IMR-90 (cell line): ENCODE data around the gene NUBP2. TPM values are rescaled to one million over a fixed set of nuclear protein-coding genes. Genes with fewer than 3 reads are reported as not detected.

Source experiments
- ATAC-seq: fragments of 200-7000 bp; cut with Tn5 transposase; 2 replicates; pipeline ENCODE4 v1.9.1; 2020; ENCODE audit warnings: low read depth, mild to moderate bottlenecking, moderate library complexity
- BruUV-seq: library from RNA; stranded (reverse); fragments of 400-500 nt; replicated peaks from 2 replicates; lab custom pipeline; 2021; lab: Mats Ljungman, UMichigan
- CTCF ChIA-PET: fragments of 300-600 bp; formaldehyde crosslinking; extraction: SDS; loops from one replicate; lab custom pipeline; 2021; ENCODE audit warnings: antibody characterized with exemption; lab: Yijun Ruan, JAX
- POLR2A ChIA-PET: fragments of 300-600 bp; sonication (Branson Sonifier 250); formaldehyde crosslinking; loops from one replicate; lab custom pipeline; 2022; ENCODE audit warnings: antibody characterized with exemption; ENCODE audit not compliant: unreplicated experiment; lab: Charles Lee
- DNase-seq: peaks from one replicate; pipeline ENCODE4 v3.0.0; 2013
- H2AFZ ChIP-seq: replicated peaks from 2 replicates; pipeline ENCODE3; 2013; ENCODE audit warnings: low read length, mild to moderate bottlenecking; ENCODE audit not compliant: poor library complexity
- H2AK5ac ChIP-seq: 2 replicates; pipeline ENCODE4 v1.6.1; 2013; ENCODE audit warnings: low read depth, low read length, inconsistent platforms
- H2AK9ac ChIP-seq: replicated peaks from 2 replicates; pipeline ENCODE3; 2013; ENCODE audit warnings: mild to moderate bottlenecking, low read depth, low read length, moderate library complexity; ENCODE audit not compliant: poor library complexity
- H2BK120ac ChIP-seq: 2 replicates; pipeline ENCODE4 v1.6.1; 2013; ENCODE audit warnings: low read depth, low read length, inconsistent platforms
- H2BK15ac ChIP-seq: 3 replicates; pipeline ENCODE4 v1.6.1; 2013; ENCODE audit warnings: low read depth, low read length, inconsistent platforms
- H2BK20ac ChIP-seq: 2 replicates; pipeline ENCODE4 v1.6.1; 2013; ENCODE audit warnings: low read depth, mild to moderate bottlenecking, inconsistent platforms, low read length, moderate library complexity
- H2BK5ac ChIP-seq: 2 replicates; pipeline ENCODE4 v1.6.1; 2013; ENCODE audit warnings: mild to moderate bottlenecking, low read depth, low read length, inconsistent platforms; ENCODE audit not compliant: poor library complexity, severe bottlenecking
- H3K14ac ChIP-seq: replicated peaks from 2 replicates; pipeline ENCODE4 v1.6.1; 2013; ENCODE audit warnings: low read depth, low read length, inconsistent platforms
- H3K18ac ChIP-seq: 2 replicates; pipeline ENCODE4 v1.6.1; 2013; ENCODE audit warnings: low read depth, low read length, control low read depth
- H3K23ac ChIP-seq: 2 replicates; pipeline ENCODE4 v1.6.1; 2013; ENCODE audit warnings: low read depth, low read length, inconsistent platforms
- H3K27ac ChIP-seq: 2 replicates; pipeline ENCODE4 v1.5.1; 2013; ENCODE audit warnings: mild to moderate bottlenecking, control low read depth, low read length; ENCODE audit not compliant: insufficient read depth
- H3K27me3 ChIP-seq: 2 replicates; pipeline ENCODE4 v1.6.1; 2013; ENCODE audit warnings: low read length; ENCODE audit not compliant: control insufficient read depth, insufficient read depth
- H3K36me3 ChIP-seq: 2 replicates; pipeline ENCODE4 v1.6.1; 2013; ENCODE audit warnings: low read length, mixed read lengths; ENCODE audit not compliant: control insufficient read depth, insufficient read depth
- H3K4ac ChIP-seq: 2 replicates; pipeline ENCODE4 v1.6.1; 2013; ENCODE audit warnings: low read depth, low read length, inconsistent platforms
- H3K4me1 ChIP-seq: 2 replicates; pipeline ENCODE4 v1.6.1; 2013; ENCODE audit warnings: low read length, mixed read lengths; ENCODE audit not compliant: control insufficient read depth, insufficient read depth
- H3K4me2 ChIP-seq: 2 replicates; pipeline ENCODE4 v1.6.1; 2013; ENCODE audit warnings: low read depth, mild to moderate bottlenecking, control low read depth, low read length, moderate library complexity
- H3K4me3 ChIP-seq: 2 replicates; pipeline ENCODE4 v1.5.1; 2013; ENCODE audit warnings: low read depth, mild to moderate bottlenecking, control low read depth, low read length, moderate library complexity; ENCODE audit not compliant: insufficient read depth
- H3K56ac ChIP-seq: 2 replicates; pipeline ENCODE4 v1.6.1; 2013; ENCODE audit warnings: low read length, inconsistent platforms; ENCODE audit not compliant: insufficient read depth; ENCODE audit errors: extremely low read depth
- H3K79me1 ChIP-seq, 2 experiments: 2 replicates each; pipeline ENCODE4 v1.6.1; 2013; ENCODE audit warnings: low read length in 2 of 2, inconsistent platforms in 1 of 2, low read depth in 1 of 2
- H3K9ac ChIP-seq: 2 replicates; pipeline ENCODE4 v1.6.1; 2013; ENCODE audit warnings: low read depth, low read length, control low read depth
- H3K9me1 ChIP-seq: 2 replicates; pipeline ENCODE4 v1.6.1; 2013; ENCODE audit warnings: low read length, inconsistent platforms; ENCODE audit not compliant: insufficient read depth
- H3K9me3 ChIP-seq: 2 replicates; pipeline ENCODE4 v1.6.1; 2013; ENCODE audit warnings: low read length; ENCODE audit not compliant: control insufficient read depth, insufficient read depth
- H4K20me1 ChIP-seq: 2 replicates; pipeline ENCODE4 v1.6.1; 2013; ENCODE audit warnings: low read length, inconsistent platforms; ENCODE audit not compliant: insufficient read depth
- H4K5ac ChIP-seq: 2 replicates; pipeline ENCODE4 v1.6.1; 2013; ENCODE audit warnings: mild to moderate bottlenecking, low read depth, low read length, control low read depth
- H4K8ac ChIP-seq, 2 experiments: 2 replicates each; pipeline ENCODE4 v1.6.1; 2013; ENCODE audit warnings: low read depth in 2 of 2, low read length in 2 of 2, control low read depth in 1 of 2, inconsistent platforms in 1 of 2
- H4K91ac ChIP-seq: 2 replicates; pipeline ENCODE4 v1.6.1; 2013; ENCODE audit warnings: low read depth, low read length, inconsistent platforms; ENCODE audit not compliant: insufficient read depth
- BHLHE40 ChIP-seq: fragments of 150-350 bp; IDR thresholded peaks from 2 replicates; pipeline ENCODE4 v1.6.1; 2016; ENCODE audit warnings: mild to moderate bottlenecking, low read depth, low read length
- CEBPB ChIP-seq: IDR thresholded peaks from 2 replicates; pipeline ENCODE4 v1.6.1; 2012; ENCODE audit warnings: low read depth, low read length, improper control_type of control experiment
- CHD1 ChIP-seq: IDR thresholded peaks from 2 replicates; pipeline ENCODE4 v1.6.1; 2012; ENCODE audit warnings: low read depth, low read length, improper control_type of control experiment
- CTCF ChIP-seq: conservative IDR thresholded peaks from 2 replicates; pipeline ENCODE4 v1.5.1; 2012; ENCODE audit warnings: mild to moderate bottlenecking, low read depth, low read length, improper control_type of control experiment
- ELK1 ChIP-seq: fragments of 150-350 bp; IDR thresholded peaks from 2 replicates; pipeline ENCODE4 v1.6.1; 2016; ENCODE audit warnings: low read depth, mild to moderate bottlenecking, low read length, moderate library complexity, borderline replicate concordance
- FOS ChIP-seq: fragments of 150-350 bp; IDR thresholded peaks from 2 replicates; pipeline ENCODE4 v1.6.1; 2016; ENCODE audit warnings: low read depth, low read length
- MAFK ChIP-seq: IDR thresholded peaks from 2 replicates; pipeline ENCODE4 v1.6.1; 2012; ENCODE audit warnings: low read depth, low read length, improper control_type of control experiment
- NFE2L2 ChIP-seq: fragments of 150-350 bp; IDR thresholded peaks from 2 replicates; pipeline ENCODE4 v1.6.1; 2016; ENCODE audit warnings: low read depth, mild to moderate bottlenecking, low read length
- POLR2A ChIP-seq: IDR thresholded peaks from 2 replicates; pipeline ENCODE4 v1.6.1; 2012; ENCODE audit warnings: mild to moderate bottlenecking, low read depth, low read length
- RAD21 ChIP-seq: IDR thresholded peaks from 2 replicates; pipeline ENCODE4 v1.6.1; 2012; ENCODE audit warnings: low read length, improper control_type of control experiment
- RCOR1 ChIP-seq: IDR thresholded peaks from 2 replicates; pipeline ENCODE4 v1.6.1; 2012; ENCODE audit warnings: mild to moderate bottlenecking, low read length, improper control_type of control experiment; ENCODE audit not compliant: insufficient replicate concordance
- RFX5 ChIP-seq: IDR thresholded peaks from 2 replicates; pipeline ENCODE4 v1.8.0; 2012; ENCODE audit warnings: low read depth, mild to moderate bottlenecking, low read length, moderate library complexity
- USF2 ChIP-seq: fragments of 150-350 bp; IDR thresholded peaks from 2 replicates; pipeline ENCODE4 v1.6.1; 2017; ENCODE audit warnings: mild to moderate bottlenecking, antibody characterized with exemption, low read length, low read depth
- WGBS, 2 experiments: methylation state at CpG; one replicate each; pipeline versions ENCODE4 v1.1.5 to v1.1.7; 2013; ENCODE audit warnings: missing lambda C conversion rate in 2 of 2; ENCODE audit not compliant: insufficient read length in 1 of 2; ENCODE audit errors: extremely low coverage in 2 of 2; 5-methylcytosine and 5-hydroxymethylcytosine counted together
- dilution Hi-C: fragments of 300-500 bp; cut with HindIII; formaldehyde crosslinking; loops from one replicate; pipeline ENCODE4 v1.14.3; 2018; ENCODE audit warnings: low sequenced_read_pairs; ENCODE audit not compliant: unreplicated experiment
- in situ Hi-C: fragments of 300-500 bp; cut with MboI; formaldehyde crosslinking; loops from 3 replicates; pipeline ENCODE4 v1.14.3; 2019; ENCODE audit warnings: low sequenced_read_pairs, inconsistent platforms, mixed read lengths
- intact Hi-C: fragments of 100-400 bp; cut with micrococcal nuclease; formaldehyde crosslinking; loops from 2 replicates; pipeline ENCODE4 v1.10.0; 2022
- polyA plus RNA-seq, 3 experiments: library from polyadenylated mRNA; depleted of rRNA; stranded (reverse); fragments of >200 nt; gene quantifications; 2 replicates each; pipeline ENCODE4 v1.2.3, GENCODE V29; 2012; ENCODE audit warnings: low replicate concordance in 1 of 3
- total RNA-seq: library from RNA; depleted of rRNA; stranded (reverse); fragments of >200 nt; gene quantifications from 2 replicates; pipeline ENCODE4 v1.2.3, GENCODE V29; 2012

The NUBP2 gene
- total and polyA plus RNA-seq, 2 of the 4 experiments (the other 2 are of a cell fraction): 62.6 to 131 TPM

GRCh38 chr16:1792836-1793577, 10.2 kb downstream of the NUBP2 start:
- H3K4ac ChIP-seq: no peak overlapping the region
- WGBS, 2 experiments: 89% methylated on average over 10 of the region's 33 CpGs; no CpG with 5 or more reads in 1 of the 2 experiments
- H3K4me2 ChIP-seq: no peak overlapping the region
- H4K91ac ChIP-seq: no peak overlapping the region
- no peak overlapping the region for H3K18ac ChIP-seq
- H3K23ac ChIP-seq: no peak overlapping the region
- H3K27ac ChIP-seq: no peak overlapping the region
- POLR2A ChIA-PET: no interaction called here
- H2BK20ac ChIP-seq: no peak overlapping the region
- no peaks in the 10 kb centered on the region for H3K79me1 ChIP-seq
- no peaks in the 10 kb centered on the region for H3K4me1 ChIP-seq
- no peak overlapping the region for H2AFZ ChIP-seq
- no peak overlapping the region for H3K14ac ChIP-seq
- CTCF ChIA-PET: no interaction called here
- H3K9me3 ChIP-seq: peaks cover 5% of the 10 kb centered on the region; the same call in 1 of the 2 replicates
- peaks cover under 1% of the 10 kb centered on the region; the same call in 1 of the 2 replicates for H4K20me1 ChIP-seq
- no peak for ATAC-seq
- peaks cover 24% of the 10 kb centered on the region for H3K36me3 ChIP-seq
- H4K8ac ChIP-seq: no peak overlapping the region
- TF ChIP-seq USF2 (no peak), CEBPB (no peak), CTCF (no peak), RAD21 (no peak), NFE2L2 (no peak), BHLHE40 (no peak), MAFK (no peak), ELK1 (no peak), FOS (no peak), POLR2A (no peak), CHD1 (no peak), RFX5 (no peak), RCOR1 (no peak)
- no peak overlapping the region for H3K56ac ChIP-seq
- intact Hi-C loops: no loop called here
- H3K9me1 ChIP-seq: 0 out of 2 replicates have a peak, but pooled peaks cover 2% of the 10 kb centered on the region
- no peak overlapping the region for H2BK15ac ChIP-seq
- H2BK120ac ChIP-seq: no peak overlapping the region
- H2AK9ac ChIP-seq: no peak overlapping the region
- H3K4me3 ChIP-seq: no peak overlapping the region
- H4K5ac ChIP-seq: no peak overlapping the region
- no peak overlapping the region for H2BK5ac ChIP-seq
- DNase-seq: no peak
- dilution Hi-C loops: no loop called here
- in situ Hi-C loops: no loop called here
- no peak overlapping the region for H2AK5ac ChIP-seq
- no peaks in the 10 kb centered on the region for H3K27me3 ChIP-seq
- no TSS peak for BruUV-seq
- H3K9ac ChIP-seq: no peak overlapping the region
